RPMI7951 (cell line): ENCODE data around the gene EVL. TPM values are rescaled to one million over a fixed set of nuclear protein-coding genes. Genes with fewer than 3 reads are reported as not detected.
"Not testable (repeated sequence)": the region's sequence is repeated elsewhere in the genome, so short reads cannot be mapped to it uniquely, and the experiment has no call there.

Source experiments
- DNase-seq: peaks from one replicate; pipeline ENCODE4 v3.0.0-alpha.2; 2012; ENCODE audit warnings: low read depth
- total RNA-seq: library from RNA; depleted of rRNA; stranded (reverse); fragments of >200 nt; shearing (Covaris generic); gene quantifications from 2 replicates; pipeline ENCODE4 v1.2.3, GENCODE V29; 2014; rRNA removed

Gene EVL, protein sequence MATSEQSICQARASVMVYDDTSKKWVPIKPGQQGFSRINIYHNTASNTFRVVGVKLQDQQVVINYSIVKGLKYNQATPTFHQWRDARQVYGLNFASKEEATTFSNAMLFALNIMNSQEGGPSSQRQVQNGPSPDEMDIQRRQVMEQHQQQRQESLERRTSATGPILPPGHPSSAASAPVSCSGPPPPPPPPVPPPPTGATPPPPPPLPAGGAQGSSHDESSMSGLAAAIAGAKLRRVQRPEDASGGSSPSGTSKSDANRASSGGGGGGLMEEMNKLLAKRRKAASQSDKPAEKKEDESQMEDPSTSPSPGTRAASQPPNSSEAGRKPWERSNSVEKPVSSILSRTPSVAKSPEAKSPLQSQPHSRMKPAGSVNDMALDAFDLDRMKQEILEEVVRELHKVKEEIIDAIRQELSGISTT
- total RNA-seq, result 2.2 and 2.9 TPM in 2 replicates

DNA sequence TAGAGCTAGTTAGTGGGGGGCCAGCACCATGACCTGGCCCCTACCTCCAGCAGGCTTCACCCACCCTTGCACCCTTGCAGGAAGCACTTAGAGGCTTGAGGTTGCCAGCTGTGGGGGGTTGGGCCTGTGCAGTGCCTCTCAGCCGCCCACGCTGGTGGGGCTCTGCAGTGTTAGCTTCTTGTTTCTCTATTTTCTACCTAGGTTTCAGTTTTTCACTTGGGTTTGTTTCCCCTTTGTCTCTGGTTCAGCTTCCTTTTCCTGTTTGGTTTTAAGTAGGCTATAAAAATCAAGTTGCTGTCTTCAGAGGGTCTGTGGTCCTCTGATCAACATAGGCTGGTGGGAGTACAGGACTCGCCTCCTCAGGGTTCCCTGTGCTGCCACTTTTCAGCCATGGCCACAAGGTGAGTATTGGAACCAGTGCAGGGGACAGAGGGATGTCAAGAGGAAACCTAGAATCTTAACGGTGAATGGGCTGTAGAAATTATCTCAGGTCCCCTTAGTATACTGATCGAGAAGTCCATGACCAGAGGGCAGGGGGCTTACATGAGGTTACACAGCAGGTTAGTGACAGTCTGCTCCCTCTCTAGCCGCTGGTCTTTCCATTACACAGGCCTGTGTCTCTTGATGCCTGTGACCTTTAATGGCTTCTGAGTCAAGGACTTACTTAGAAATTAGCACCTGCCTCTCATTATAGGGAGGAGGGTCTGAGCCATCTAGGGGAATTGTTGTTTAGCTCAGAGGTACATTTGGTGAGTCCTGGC lies at the start of gene EVL:
Gene EVL, plus strand, starts transcription at position 312 of the 761 bp plus-strand sequence. Its CDS starts 79 bp downstream, at position 391.
- DNase-seq, result no peak

GRCh38 chr14:100017553-100017952 lies 47.7 kb upstream of the EVL start:
- no peak for DNase-seq

- DNase-seq, result no peak
Measured at GRCh38 chr14:100018054-100018453, 47.2 kb upstream of the EVL start.

GRCh38 chr14:100018482-100018881 lies 46.7 kb upstream of the EVL start:
- DNase-seq, result no peak

DNA sequence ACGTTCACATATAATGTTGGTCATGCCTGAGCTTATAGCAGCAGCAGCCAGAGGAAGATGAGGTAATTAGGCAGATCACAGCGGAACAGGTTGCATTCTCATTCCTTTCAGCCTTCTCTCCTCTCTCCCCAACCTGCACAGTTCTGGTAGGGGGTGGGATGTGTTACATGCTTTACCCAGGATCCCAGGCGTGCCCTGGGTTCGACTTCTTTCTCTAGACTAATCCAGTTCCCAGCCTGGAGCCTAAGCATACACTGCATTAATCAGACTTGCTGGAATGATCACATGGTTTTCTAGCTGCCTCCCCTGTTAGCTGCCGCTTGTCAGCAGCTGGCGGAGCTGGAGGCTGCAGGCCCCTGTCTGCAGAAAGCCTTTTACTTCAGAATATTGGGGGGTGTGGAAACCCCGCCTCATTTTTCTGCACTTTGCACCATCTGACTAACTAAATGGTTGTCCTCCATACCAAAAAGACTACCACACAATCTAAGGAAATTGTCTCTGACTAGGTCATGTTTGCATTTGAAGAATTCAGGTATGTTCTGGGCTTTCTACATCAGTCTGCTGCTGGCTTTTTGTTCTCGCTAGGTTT lies 46.0 kb upstream of the EVL start:
- no peak for DNase-seq

- DNase-seq, result no peak
Measured at GRCh38 chr14:100020629-100021028, 44.6 kb upstream of the EVL start.

- peak; percentile 21 for DNase-seq
Measured at GRCh38 chr14:100022772-100023451, 42.3 kb upstream of the EVL start.

GRCh38 chr14:100025111-100025510 lies 40.1 kb upstream of the EVL start:
- peak; percentile 22 for DNase-seq

DNA sequence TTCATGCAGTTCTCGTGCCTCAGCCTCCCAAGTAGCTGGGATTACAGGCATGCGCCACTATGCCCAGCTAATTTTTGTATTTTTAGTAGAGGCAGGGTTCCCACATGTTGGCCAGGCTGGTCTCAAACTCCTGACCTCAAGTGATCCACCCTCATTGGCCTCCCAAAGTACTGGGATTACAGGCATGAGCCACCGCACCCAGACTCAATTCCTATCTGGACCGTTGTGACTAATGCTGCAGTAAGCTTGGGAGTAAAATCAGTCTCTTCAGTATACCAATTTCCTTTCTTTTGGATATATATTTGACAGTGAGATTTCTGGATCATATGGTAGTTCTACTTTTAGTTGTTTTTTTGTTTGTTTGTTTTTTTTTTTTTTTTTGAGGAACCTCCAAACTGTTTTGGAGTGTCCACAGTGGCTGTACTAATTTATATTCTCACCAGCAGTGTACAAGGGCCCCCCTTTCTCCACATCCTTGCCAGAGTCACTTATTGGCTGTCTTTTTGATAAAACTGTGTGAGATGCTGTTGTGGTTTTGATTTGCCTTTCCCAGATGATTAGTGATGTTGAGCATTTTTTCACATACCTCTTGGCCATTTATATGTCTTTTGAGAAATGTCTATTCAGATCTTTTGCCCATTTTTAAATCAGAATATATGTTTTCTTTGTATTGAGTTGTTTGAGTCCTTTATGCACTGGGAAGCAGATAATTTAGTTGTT lies 37.3 kb upstream of the EVL start:
- no peak for DNase-seq

DNA sequence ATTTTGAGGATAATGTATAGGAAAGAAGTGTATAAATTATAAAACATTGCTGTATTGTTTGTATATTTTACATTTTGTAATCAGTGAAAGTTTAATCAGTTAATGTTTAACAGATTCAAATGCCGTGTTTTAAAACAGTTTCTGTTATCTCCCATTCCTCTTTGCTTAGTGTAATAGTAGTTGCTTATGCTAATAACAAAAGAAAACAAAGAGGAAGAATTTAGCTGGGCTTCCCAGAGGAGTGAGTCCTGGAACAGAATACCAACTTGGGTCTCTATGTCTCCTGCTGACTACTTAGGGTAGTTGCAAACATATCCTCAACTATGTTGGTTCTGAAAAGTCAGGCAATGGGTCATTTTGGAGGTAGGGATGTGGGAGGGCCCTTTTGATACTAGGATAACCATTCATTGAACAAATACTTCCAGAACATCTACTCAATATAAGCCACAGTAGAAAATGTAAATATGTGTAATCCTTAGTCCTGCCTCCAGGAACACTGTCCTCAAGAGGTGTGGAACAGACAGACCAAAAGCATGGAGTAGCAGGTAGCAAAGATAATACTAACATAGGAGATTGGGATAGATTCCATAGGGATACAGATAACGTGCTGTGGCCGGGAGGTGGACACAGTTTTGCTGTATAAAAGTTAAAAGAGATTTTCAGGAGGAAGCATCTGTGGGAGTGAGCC lies 36.1 kb upstream of the EVL start:
- DNase-seq, result no peak

- DNase-seq, result not testable (repeated sequence)
Measured at GRCh38 chr14:100030006-100030405, 35.2 kb upstream of the EVL start.

GRCh38 chr14:100030452-100031153 lies 34.6 kb upstream of the EVL start:
- peak; percentile 71 for DNase-seq

- DNase-seq, result peak; percentile 96
Measured at GRCh38 chr14:100031506-100032281, 33.5 kb upstream of the EVL start.

- no peak for DNase-seq
Measured at GRCh38 chr14:100032738-100033137, 32.5 kb upstream of the EVL start.

- no peak for DNase-seq
Measured at GRCh38 chr14:100033347-100034075, 31.7 kb upstream of the EVL start.

- no peak for DNase-seq
Measured at GRCh38 chr14:100034468-100034867, 30.8 kb upstream of the EVL start.

DNA sequence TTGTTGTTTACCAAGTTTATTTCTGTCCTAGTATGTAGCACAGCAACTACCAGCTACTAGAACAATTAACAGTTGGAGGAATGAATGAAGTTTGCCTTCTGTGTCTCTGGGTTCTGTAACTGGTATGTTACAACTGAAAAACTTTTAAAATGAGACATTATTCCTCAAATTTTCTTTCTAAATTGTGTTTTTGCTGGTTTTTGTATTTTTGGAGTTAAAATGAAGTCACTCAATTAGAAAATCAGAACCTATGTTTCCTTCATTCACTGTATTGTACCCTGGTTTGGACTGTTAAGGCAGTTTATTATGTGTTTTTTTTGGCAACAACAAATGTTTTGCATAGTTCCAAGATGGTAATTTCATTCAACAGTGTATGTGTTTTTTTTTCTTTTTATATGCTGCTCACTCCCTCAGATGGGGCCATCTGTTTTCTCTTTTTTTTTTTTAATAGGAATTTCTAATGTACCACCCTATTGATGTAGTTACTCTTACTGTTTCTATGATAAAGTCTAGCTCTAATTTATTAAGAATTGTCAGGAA lies 30.2 kb upstream of the EVL start:
- DNase-seq, result no peak

DNA sequence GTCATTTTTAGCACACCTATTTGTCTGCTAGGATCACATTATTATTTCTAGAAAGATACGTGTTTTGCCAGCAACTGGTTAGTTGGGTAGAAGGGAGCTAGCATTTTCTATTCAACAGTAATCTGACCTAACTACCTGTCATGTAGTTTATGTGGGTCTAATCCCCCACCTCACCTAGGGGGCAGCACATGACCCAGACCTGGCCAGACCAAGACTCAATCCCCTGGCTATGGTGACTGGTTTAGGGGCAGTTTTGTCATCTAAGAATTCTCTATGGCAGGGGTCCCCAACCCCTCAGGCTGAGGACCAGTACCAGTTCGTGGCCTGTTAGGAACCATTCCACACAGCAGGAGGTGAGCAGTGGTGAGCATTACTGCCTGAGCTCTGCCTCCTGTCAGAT lies 29.5 kb upstream of the EVL start:
- no peak for DNase-seq
